Measurements from ENCODE around the gene NAV2. TPM values are rescaled to one million over a fixed set of nuclear protein-coding genes. Genes with fewer than 3 reads are reported as not detected.

Gene NAV2
- total RNA-seq, 4 donors from 2014 or later = 9.1 to 34.7 (median 22.2) TPM

DNA sequence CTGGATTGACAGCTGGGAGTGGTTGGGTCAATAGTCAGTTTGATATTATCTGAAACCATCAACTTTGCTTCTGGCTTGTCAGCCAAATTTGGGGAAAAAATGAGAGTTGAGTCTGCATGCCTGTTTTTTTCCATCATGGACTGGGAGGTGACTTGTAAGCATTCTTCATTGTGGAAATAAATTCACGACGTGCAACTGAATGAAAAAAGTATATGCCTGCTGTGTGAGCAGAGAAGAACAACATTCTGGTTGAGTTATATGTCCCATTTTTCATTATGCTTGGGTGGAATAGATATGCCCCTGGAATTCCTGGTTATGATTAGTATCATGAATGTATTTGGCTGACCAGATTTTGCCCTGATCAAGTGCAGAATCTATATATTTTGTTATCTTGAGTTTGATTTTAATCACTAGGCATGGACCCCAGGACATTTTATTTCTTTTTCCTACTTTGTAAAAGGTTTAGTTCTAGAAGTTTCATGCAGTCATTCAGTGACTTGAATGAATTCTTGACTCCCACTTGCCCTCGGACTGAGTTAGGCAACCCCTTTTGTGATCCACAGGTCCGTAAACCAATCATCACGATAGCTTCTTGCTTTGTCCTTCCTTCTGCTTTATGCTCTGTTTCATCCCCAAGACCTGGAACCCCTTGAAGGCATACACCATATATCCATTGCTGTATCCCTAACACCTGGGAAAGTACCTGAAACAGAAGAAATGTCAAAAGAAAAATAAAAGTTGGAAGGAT lies 205.8 kb downstream of the NAV2 start:
- 88% methylated on average over 5 of the region's 5 CpGs for WGBS
- H3K4me3 ChIP-seq = no peak overlapping the region
- TF ChIP-seq, protein P1, sequence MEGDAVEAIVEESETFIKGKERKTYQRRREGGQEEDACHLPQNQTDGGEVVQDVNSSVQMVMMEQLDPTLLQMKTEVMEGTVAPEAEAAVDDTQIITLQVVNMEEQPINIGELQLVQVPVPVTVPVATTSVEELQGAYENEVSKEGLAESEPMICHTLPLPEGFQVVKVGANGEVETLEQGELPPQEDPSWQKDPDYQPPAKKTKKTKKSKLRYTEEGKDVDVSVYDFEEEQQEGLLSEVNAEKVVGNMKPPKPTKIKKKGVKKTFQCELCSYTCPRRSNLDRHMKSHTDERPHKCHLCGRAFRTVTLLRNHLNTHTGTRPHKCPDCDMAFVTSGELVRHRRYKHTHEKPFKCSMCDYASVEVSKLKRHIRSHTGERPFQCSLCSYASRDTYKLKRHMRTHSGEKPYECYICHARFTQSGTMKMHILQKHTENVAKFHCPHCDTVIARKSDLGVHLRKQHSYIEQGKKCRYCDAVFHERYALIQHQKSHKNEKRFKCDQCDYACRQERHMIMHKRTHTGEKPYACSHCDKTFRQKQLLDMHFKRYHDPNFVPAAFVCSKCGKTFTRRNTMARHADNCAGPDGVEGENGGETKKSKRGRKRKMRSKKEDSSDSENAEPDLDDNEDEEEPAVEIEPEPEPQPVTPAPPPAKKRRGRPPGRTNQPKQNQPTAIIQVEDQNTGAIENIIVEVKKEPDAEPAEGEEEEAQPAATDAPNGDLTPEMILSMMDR (IDR thresholded peaks at IDR 0.05) = no peak
- TF ChIP-seq EP300 (IDR thresholded peaks at IDR 0.05) (no peak), POLR2AphosphoS5 (IDR thresholded peaks at IDR 0.05) (no peak), POLR2A (IDR thresholded peaks at IDR 0.05) (no peak)
- no peaks in the 10 kb centered on the region for H3K9me3 ChIP-seq
- H3K36me3 ChIP-seq = no peaks in the 10 kb centered on the region
- no peaks in the 10 kb centered on the region for H3K27me3 ChIP-seq
- H3K27ac ChIP-seq = peak overlapping the region; percentile 38
- no peaks in the 10 kb centered on the region for H3K4me1 ChIP-seq
- DNase-seq (ENCODE audit: low spot score in 2 of 2) = no peak

DNA sequence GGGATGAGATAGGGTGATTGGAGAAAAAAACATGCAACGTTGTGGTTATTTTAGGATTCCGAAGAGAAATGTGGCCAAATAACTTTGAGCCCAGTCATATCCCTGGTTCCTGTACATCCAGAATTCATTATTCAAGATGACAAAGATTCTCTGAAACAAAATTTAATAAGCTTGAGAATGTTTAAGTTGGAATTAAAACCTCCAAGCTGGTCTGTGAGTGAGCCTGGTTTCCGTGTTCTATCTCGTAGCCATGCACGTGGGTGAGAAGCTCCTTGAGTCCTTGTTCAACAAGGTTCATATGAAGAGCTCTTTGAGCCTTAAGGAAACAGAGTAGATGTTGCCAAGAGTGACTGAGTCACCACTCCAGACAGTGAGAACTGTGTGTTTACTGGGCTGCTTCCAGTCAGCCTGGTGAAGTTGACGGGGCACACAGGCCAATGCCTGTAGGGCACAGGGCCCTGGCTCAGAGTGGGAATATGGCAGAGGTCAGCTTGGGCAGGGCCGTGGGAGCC lies 206.5 kb downstream of the NAV2 start:
- Histone ChIP-seq H3K27me3 (no peaks in the 10 kb centered on the region), H3K4me3 (no peak overlapping the region), H3K36me3 (no peaks in the 10 kb centered on the region), H3K27ac (peak overlapping the region; percentile 38), H3K4me1 (no peaks in the 10 kb centered on the region), H3K9me3 (no peaks in the 10 kb centered on the region)
- 30% methylated on average over 7 of the region's 7 CpGs for WGBS
- TF ChIP-seq POLR2AphosphoS5 (IDR thresholded peaks at IDR 0.05) = peak in 1 of 3 donors; percentile 45
- TF ChIP-seq, protein P1 (IDR thresholded peaks at IDR 0.05) = no peak
- TF ChIP-seq EP300 (IDR thresholded peaks at IDR 0.05) = no peak
- TF ChIP-seq POLR2A (IDR thresholded peaks at IDR 0.05) = no peak
- no peak for DNase-seq (ENCODE audit: low spot score in 2 of 2)

DNA sequence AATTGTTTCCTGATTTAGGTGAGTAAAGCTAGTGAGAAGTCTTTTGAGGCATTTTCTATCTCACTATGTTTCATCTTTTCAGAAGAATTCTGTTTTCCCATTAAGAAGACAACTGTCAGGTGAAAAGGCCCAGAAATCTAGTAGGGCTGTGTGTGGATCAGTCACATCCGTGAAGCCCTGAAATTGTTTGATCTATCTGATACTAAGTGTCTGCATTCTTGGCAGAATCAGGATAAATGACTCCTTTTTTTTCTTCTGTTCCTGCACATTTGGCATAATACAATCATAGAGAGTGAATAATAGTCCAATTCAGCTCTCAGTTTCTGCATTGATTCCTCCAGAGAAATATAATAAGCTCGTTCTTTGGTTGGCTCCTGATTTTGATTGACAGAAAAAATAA lies 208.3 kb downstream of the NAV2 start:
- 82% methylated on average over 2 of the region's 2 CpGs for WGBS
- Histone ChIP-seq H3K27me3 (no peaks in the 10 kb centered on the region), H3K36me3 (no peaks in the 10 kb centered on the region), H3K4me3 (no peak overlapping the region), H3K9me3 (no peaks in the 10 kb centered on the region), H3K4me1 (no peaks in the 10 kb centered on the region), H3K27ac (no peak overlapping the region)
- TF ChIP-seq, protein P1 (IDR thresholded peaks at IDR 0.05) = no peak
- TF ChIP-seq EP300 (IDR thresholded peaks at IDR 0.05) = no peak
- TF ChIP-seq POLR2AphosphoS5 (IDR thresholded peaks at IDR 0.05) = no peak
- no peak for TF ChIP-seq POLR2A (IDR thresholded peaks at IDR 0.05)
- no peak for DNase-seq (ENCODE audit: low spot score in 2 of 2)

DNA sequence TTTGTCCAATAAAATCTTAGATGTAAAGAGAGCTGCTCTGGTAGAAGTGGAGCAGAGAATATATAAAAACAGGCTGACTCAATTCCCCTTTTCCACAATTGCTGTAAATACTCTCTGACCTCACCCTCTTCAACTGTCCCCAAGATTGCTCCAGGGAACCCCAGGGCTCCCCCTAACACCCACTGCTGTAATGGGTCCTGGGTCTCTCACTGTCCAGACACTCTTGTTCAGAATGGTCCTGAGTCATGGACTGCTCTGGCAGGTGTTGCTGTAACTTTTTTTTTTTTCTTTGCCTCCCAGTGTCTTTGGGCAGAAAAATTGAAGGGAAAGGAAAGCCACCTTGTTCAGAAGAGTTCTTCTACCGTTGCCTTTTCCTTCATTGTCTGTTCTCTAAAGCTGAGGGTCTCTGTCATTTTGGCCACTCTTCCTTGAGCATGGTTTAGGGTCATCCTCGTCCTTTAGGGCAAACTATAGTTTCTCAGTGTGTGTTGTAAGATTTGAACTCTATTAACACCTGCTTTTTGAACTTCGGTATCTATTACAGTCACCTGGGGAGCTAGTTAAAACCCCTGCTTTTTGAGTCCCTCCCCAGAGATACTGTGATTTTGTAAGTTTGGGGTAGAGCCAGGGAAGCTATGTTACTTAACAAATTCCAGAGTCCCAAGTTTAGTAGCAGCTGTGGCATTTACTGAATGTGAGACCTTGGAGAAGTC lies 209.5 kb downstream of the NAV2 start:
- WGBS = 93% methylated on average over 3 of the region's 3 CpGs

DNA sequence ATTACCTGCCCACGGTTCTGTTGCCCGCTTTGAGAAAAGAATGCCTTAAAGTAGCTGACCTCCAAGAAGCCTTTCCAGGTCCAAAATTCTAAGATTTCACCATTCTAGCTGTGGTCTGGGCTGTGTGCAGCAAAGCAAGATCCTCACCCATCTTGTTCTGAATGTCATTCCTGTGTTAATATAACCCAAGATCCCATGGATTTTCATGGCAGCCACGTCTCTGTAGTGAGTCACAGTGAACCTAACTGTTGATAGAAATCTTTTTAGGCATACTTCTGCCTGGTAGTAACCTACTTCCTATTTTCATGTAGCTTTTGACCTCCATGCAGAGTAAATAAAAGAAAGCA lies 210.0 kb downstream of the NAV2 start:
- no peak overlapping the region for H3K4me3 ChIP-seq
- WGBS = 89% methylated on average over 3 of the region's 3 CpGs
- no peak overlapping the region for H3K27ac ChIP-seq
- no peaks in the 10 kb centered on the region for H3K4me1 ChIP-seq
- no peaks in the 10 kb centered on the region for H3K36me3 ChIP-seq
- no peak for TF ChIP-seq EP300 (IDR thresholded peaks at IDR 0.05)
- DNase-seq (ENCODE audit: low spot score in 2 of 2) = no peak
- H3K9me3 ChIP-seq = no peaks in the 10 kb centered on the region
- H3K27me3 ChIP-seq = no peaks in the 10 kb centered on the region

More for the DNA sequence above, 209.5 kb downstream of the NAV2 start:
- Histone ChIP-seq H3K9me3 (no peaks in the 10 kb centered on the region), H3K27ac (no peak overlapping the region), H3K4me1 (no peaks in the 10 kb centered on the region), H3K36me3 (no peaks in the 10 kb centered on the region), H3K27me3 (no peaks in the 10 kb centered on the region), H3K4me3 (no peak overlapping the region)
- TF ChIP-seq POLR2A (IDR thresholded peaks at IDR 0.05) = no peak
- DNase-seq (ENCODE audit: low spot score in 2 of 2) = no peak

DNA sequence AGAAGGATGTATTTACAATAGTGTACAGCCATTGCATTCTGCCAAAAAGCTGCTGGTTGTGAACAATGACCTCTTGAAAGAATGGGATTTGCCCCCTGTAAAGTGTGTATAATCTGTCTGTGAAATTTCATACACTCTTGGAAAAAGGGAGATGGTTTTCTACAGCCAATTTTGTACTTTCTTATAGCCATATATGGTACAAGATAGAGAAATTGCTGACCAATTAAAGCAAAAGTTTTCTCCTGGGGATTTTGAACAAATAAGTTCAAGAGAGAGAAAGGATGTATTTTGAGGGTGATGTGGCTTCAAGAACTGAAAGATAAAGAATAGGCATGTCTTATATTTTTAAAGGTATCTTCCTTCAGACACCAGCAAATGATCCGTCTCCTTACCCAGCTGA lies 211.0 kb downstream of the NAV2 start:
- DNase-seq (ENCODE audit: low spot score in 2 of 2) = no peak
- Histone ChIP-seq H3K4me1 (no peaks in the 10 kb centered on the region), H3K27ac (no peak overlapping the region)

More for the DNA sequence above, 211.0 kb downstream of the NAV2 start:
- WGBS = 98% methylated on average over 1 of the region's 1 CpG
- Histone ChIP-seq H3K4me3 (no peak overlapping the region), H3K36me3 (no peaks in the 10 kb centered on the region), H3K27me3 (no peaks in the 10 kb centered on the region), H3K9me3 (no peaks in the 10 kb centered on the region)
- TF ChIP-seq POLR2AphosphoS5 (IDR thresholded peaks at IDR 0.05) = no peak
- TF ChIP-seq EP300 (IDR thresholded peaks at IDR 0.05) = no peak
- TF ChIP-seq POLR2A (IDR thresholded peaks at IDR 0.05) = no peak
- TF ChIP-seq, protein P1 (IDR thresholded peaks at IDR 0.05) = no peak
